PC-9 (cell line): ENCODE results near the gene ZNF593. TPM values are rescaled to one million over a fixed set of nuclear protein-coding genes. Genes with fewer than 3 reads are reported as not detected.

Experiments used
- BruUV-seq: library from RNA; stranded (reverse); fragments of 400-500 nt; replicated peaks from 2 replicates; lab custom pipeline; 2021; lab: Mats Ljungman, UMichigan
- CTCF ChIA-PET: fragments of 300-600 bp; sonication (Branson Sonifier 250); formaldehyde crosslinking; loops from one replicate; lab custom pipeline; 2022; ENCODE audit warnings: antibody characterized with exemption; lab: Charles Lee
- POLR2A ChIA-PET: fragments of 300-600 bp; sonication (Branson Sonifier 250); formaldehyde crosslinking; loops from one replicate; lab custom pipeline; 2022; ENCODE audit warnings: antibody characterized with exemption; ENCODE audit not compliant: unreplicated experiment; lab: Charles Lee
- DNase-seq, 2 experiments: peaks; one replicate each; pipeline versions ENCODE4 v3.0.0 to v3.0.0-alpha.2; 2015 to 2022; ENCODE audit warnings: mixed read lengths in 1 of 2
- H2AFZ ChIP-seq: fragments of 200-600 bp; sonication (generic); 2 replicates; pipeline ENCODE4 v1.8.1; 2017; ENCODE audit warnings: antibody characterized with exemption
- H3F3A ChIP-seq: fragments of 200-600 bp; sonication (generic); 2 replicates; pipeline ENCODE4 v1.8.1; 2017; ENCODE audit warnings: antibody characterized with exemption, mild to moderate bottlenecking, low read depth; ENCODE audit not compliant: insufficient read depth
- H3K27ac ChIP-seq: fragments of 200-600 bp; sonication (generic); 2 replicates; pipeline ENCODE4 v1.6.1; 2016; ENCODE audit warnings: mixed run types
- H3K27me3 ChIP-seq: fragments of 200-600 bp; sonication (generic); 2 replicates; pipeline ENCODE4 v1.6.1; 2016; ENCODE audit warnings: low read depth, mixed run types; ENCODE audit not compliant: insufficient read depth
- H3K36me3 ChIP-seq: fragments of 200-600 bp; sonication (generic); 2 replicates; pipeline ENCODE4 v1.6.1; 2016; ENCODE audit warnings: low read depth, mixed run types
- H3K4me1 ChIP-seq: fragments of 200-600 bp; sonication (generic); replicated peaks from 2 replicates; pipeline ENCODE4 v1.6.1; 2016; ENCODE audit warnings: mixed run types; ENCODE audit not compliant: insufficient read depth
- H3K4me2 ChIP-seq: fragments of 200-600 bp; sonication (generic); 2 replicates; pipeline ENCODE4 v1.6.1; 2017; ENCODE audit warnings: mixed run types
- H3K4me3 ChIP-seq: fragments of 200-600 bp; sonication (generic); 2 replicates; pipeline ENCODE4 v1.6.1; 2016; ENCODE audit warnings: mixed run types
- H3K79me2 ChIP-seq: fragments of 200-600 bp; sonication (generic); 2 replicates; pipeline ENCODE4 v1.6.1; 2017; ENCODE audit warnings: low read depth, mixed run types
- H3K9me2 ChIP-seq: fragments of 200-600 bp; sonication (generic); 2 replicates; pipeline ENCODE4 v1.8.1; 2017; ENCODE audit warnings: mild to moderate bottlenecking; ENCODE audit not compliant: insufficient read depth
- H3K9me3 ChIP-seq: fragments of 200-600 bp; sonication (generic); 2 replicates; pipeline ENCODE4 v1.8.1; 2016; ENCODE audit warnings: low read depth; ENCODE audit not compliant: insufficient read depth
- H4K20me1 ChIP-seq: fragments of 200-600 bp; sonication (generic); 2 replicates; pipeline ENCODE4 v1.8.1; 2017; ENCODE audit not compliant: insufficient read depth
- CTCF ChIP-seq: fragments of 200-600 bp; sonication (generic); conservative IDR thresholded peaks from 2 replicates; pipeline ENCODE4 v1.6.1; 2017; ENCODE audit warnings: mixed run types, antibody characterized with exemption, mild to moderate bottlenecking, moderate library complexity
- EZH2 ChIP-seq: fragments of 200-600 bp; sonication (generic); IDR thresholded peaks from 2 replicates; pipeline ENCODE4 v1.8.0; 2017; ENCODE audit warnings: antibody characterized with exemption, low read depth
- intact Hi-C: fragments of 100-400 bp; cut with micrococcal nuclease; formaldehyde crosslinking; loops from one replicate; pipeline ENCODE4 v1.10.0; 2022; ENCODE audit not compliant: unreplicated experiment
- total RNA-seq: library from RNA; stranded (reverse); gene quantifications from 2 replicates; pipeline ENCODE4 v1.2.3, GENCODE V29; 2021

Gene ZNF593
- total RNA-seq, 1 experiment from 2014 or later = 37.0 TPM

- CTCF ChIA-PET = interaction anchor here (0.6 kb wide), 1 partner anchor 38 kb away, joined by 5 read pairs; no protein-coding TSS in a partner anchor
These were observed 5.5 kb upstream of the ZNF593 start for GRCh38 chr1:26164036-26164860.

GRCh38 chr1:26164861-26165842 lies 4.6 kb upstream of the ZNF593 start:
- CTCF ChIA-PET = no interaction called here
- TF ChIP-seq EZH2 = no peak

More at GRCh38 chr1:26164036-26164860, 5.5 kb upstream of the ZNF593 start:
- Histone ChIP-seq H3K79me2 (no peaks in the 10 kb centered on the region), H3K4me1 (0 out of 2 replicates have a peak, but pooled peaks cover 3% of the 10 kb centered on the region), H3K4me2 (peak overlapping the region; percentile 71), H3K36me3 (no peaks in the 10 kb centered on the region), H3F3A (no peaks in the 10 kb centered on the region; the same call in 1 of the 2 replicates), H3K27ac (no peak overlapping the region), H3K27me3 (peaks cover 18% of the 10 kb centered on the region), H3K9me2 (no peaks in the 10 kb centered on the region), H3K9me3 (no peaks in the 10 kb centered on the region), H3K4me3 (peak overlapping the region; percentile 54; the same call in 1 of the 2 replicates), H2AFZ (peak overlapping the region; percentile 75), H4K20me1 (no peaks in the 10 kb centered on the region)
- TF ChIP-seq EZH2 (no peak), CTCF (peak; percentile 43; the same call in 1 of the 2 replicates)
- BruUV-seq = no TSS peak
- peak in 1 of 2 experiments; percentile 38 for DNase-seq
- intact Hi-C loops = loop anchor here (5.0 to 10.0 kb wide), 3 partner anchors 57 to 269 kb away; no protein-coding TSS in a partner anchor
- POLR2A ChIA-PET = no interaction called here

GRCh38 chr1:26166719-26167281 lies 2.9 kb upstream of the ZNF593 start:
- no peak overlapping the region for H3K4me3 ChIP-seq
- H3K4me2 ChIP-seq = no peak overlapping the region
- ChIA-PET POLR2A (no interaction called here), CTCF (no interaction called here)
- no peak overlapping the region for H2AFZ ChIP-seq
- peaks cover 16% of the 10 kb centered on the region for H3K79me2 ChIP-seq
- intact Hi-C loops = loop anchor here (10.0 kb wide), 1 partner anchor 272 kb away; no protein-coding TSS in a partner anchor
- no peaks in the 10 kb centered on the region for H3K36me3 ChIP-seq
- no peaks in the 10 kb centered on the region; the same call in 1 of the 2 replicates for H3F3A ChIP-seq
- no peak for DNase-seq
- H3K4me1 ChIP-seq = peaks cover 10% of the 10 kb centered on the region; the same call in 1 of the 2 replicates
- TF ChIP-seq EZH2 = no peak
- H4K20me1 ChIP-seq = no peaks in the 10 kb centered on the region
- H3K27ac ChIP-seq = no peak overlapping the region
- BruUV-seq = no TSS peak
- no peaks in the 10 kb centered on the region for H3K9me2 ChIP-seq
- H3K27me3 ChIP-seq = peaks cover 9% of the 10 kb centered on the region
- no peaks in the 10 kb centered on the region for H3K9me3 ChIP-seq

More at GRCh38 chr1:26164861-26165842, 4.6 kb upstream of the ZNF593 start:
- no peak overlapping the region for H3K4me3 ChIP-seq
- no peak overlapping the region for H3K27ac ChIP-seq
- BruUV-seq = no TSS peak
- POLR2A ChIA-PET = interaction anchor here (0.5 kb wide), 1 partner anchor 267 kb away, joined by 12 read pairs; no protein-coding TSS in a partner anchor
- H2AFZ ChIP-seq = no peak overlapping the region; the same call in 1 of the 2 replicates
- H3K36me3 ChIP-seq = no peaks in the 10 kb centered on the region
- no peaks in the 10 kb centered on the region for H3K9me2 ChIP-seq
- no peaks in the 10 kb centered on the region; the same call in 1 of the 2 replicates for H3F3A ChIP-seq
- H3K27me3 ChIP-seq = peaks cover 18% of the 10 kb centered on the region
- H3K9me3 ChIP-seq = no peaks in the 10 kb centered on the region
- DNase-seq = no peak
- intact Hi-C loops = loop anchor here (5.0 to 10.0 kb wide), 3 partner anchors 58 to 270 kb away; no protein-coding TSS in a partner anchor
- no peaks in the 10 kb centered on the region for H4K20me1 ChIP-seq
- peak overlapping the region; percentile 71 for H3K4me2 ChIP-seq
- H3K79me2 ChIP-seq = peaks cover 3% of the 10 kb centered on the region
- 0 out of 2 replicates have a peak, but pooled peaks cover 3% of the 10 kb centered on the region for H3K4me1 ChIP-seq
